Measurements from ENCODE around the gene PABPN1.

PABPN1 gene

GRCh38 chr14:23297096-23297495 lies 24.2 kb upstream of the PABPN1 start:
- no peak for DNase-seq (ENCODE audit: low spot score)
- Mint-ChIP-seq H3K9me3 (no peaks in the 10 kb centered on the region), H3K36me3 (ENCODE audit: low read depth) (peaks cover 24% of the 10 kb centered on the region), H3K27ac (no peak overlapping the region), H3K4me1 (ENCODE audit: low read depth) (peaks cover 22% of the 10 kb centered on the region), H3K4me3 (no peak overlapping the region), H3K27me3 (ENCODE audit: low read depth) (no peaks in the 10 kb centered on the region)

DNA sequence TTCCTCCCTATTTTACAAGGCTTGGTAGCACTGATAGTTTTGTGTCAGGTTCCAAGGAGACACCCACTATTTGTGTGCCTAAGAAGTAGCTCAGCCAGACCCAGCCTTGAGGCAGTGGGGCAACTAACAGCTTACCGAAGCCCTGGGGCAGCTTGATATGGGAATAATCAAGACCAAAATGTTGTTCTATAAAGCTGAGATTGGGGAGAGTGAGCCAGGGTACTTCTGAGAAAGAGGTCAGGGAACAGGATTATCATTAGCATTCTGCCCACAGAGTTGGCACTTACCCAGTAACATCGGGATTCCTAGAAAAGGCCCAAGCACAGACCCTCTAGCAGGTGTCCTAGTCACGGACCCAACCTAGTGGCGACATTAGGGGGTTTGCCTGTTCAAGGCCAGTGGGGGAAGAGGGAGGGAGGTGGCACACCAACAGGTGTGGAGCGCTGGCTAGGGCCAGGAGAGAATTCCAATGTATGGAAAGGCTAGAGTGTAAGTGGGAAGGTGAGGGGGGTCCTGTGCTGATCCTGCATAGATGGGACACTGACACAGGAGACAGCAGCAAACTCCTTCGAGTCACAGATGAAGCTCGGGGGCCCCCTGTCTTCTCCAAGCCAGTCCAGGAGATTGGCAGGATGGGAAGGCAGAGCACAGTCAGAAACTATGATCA lies 23.5 kb upstream of the PABPN1 start:
- Mint-ChIP-seq H3K9me3 (no peaks in the 10 kb centered on the region), H3K4me1 (ENCODE audit: low read depth) (peaks cover 25% of the 10 kb centered on the region), H3K27me3 (ENCODE audit: low read depth) (no peaks in the 10 kb centered on the region), H3K36me3 (ENCODE audit: low read depth) (peaks cover 24% of the 10 kb centered on the region), H3K27ac (no peak overlapping the region), H3K4me3 (no peak overlapping the region)
- no peak for DNase-seq (ENCODE audit: low spot score)

GRCh38 chr14:23299211-23299957 lies 21.9 kb upstream of the PABPN1 start:
- H3K4me1 Mint-ChIP-seq (ENCODE audit: low read depth): peaks cover 27% of the 10 kb centered on the region
- peak overlapping the region; percentile 57 for H3K4me3 Mint-ChIP-seq
- peaks cover 24% of the 10 kb centered on the region for H3K36me3 Mint-ChIP-seq (ENCODE audit: low read depth)
- H3K9me3 Mint-ChIP-seq: no peaks in the 10 kb centered on the region
- DNase-seq (ENCODE audit: low spot score): no peak
- peak overlapping the region; percentile 70 for H3K27ac Mint-ChIP-seq
- no peaks in the 10 kb centered on the region for H3K27me3 Mint-ChIP-seq (ENCODE audit: low read depth)

- Mint-ChIP-seq H3K27me3 (ENCODE audit: low read depth) (peaks cover 3% of the 10 kb centered on the region), H3K4me3 (peak overlapping the region; percentile 93), H3K36me3 (ENCODE audit: low read depth) (peaks cover 24% of the 10 kb centered on the region), H3K27ac (peak overlapping the region; percentile 96), H3K9me3 (no peaks in the 10 kb centered on the region), H3K4me1 (ENCODE audit: low read depth) (peaks cover 24% of the 10 kb centered on the region)
- no peak for DNase-seq (ENCODE audit: low spot score)
Observed at GRCh38 chr14:23299986-23300686, 21.1 kb upstream of the PABPN1 start.

DNA sequence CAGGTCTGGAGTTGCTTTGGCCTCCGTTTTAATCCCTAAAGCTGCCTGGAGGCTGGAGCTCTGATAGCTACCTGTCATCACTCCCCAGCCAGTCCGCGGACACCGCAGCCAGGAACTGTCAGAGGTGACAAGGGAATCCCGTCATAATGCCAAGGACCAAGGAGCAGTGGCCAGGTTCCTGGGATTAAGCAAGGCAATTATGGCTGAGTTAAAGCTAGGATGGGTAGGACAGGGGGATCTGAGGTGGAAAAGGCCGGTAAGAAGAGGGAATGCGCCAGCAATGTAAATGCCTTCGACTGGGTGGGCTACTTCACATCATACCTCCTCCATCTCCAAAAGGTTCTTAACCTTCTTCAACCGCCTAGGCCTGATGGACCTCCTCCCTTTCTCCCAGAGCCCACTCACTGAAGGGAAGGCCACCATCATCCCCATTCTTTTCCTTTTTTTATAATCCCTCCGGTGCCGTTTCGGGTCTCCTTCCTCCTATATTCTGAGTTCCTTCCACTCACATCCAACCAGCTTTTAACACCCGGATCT lies 20.5 kb upstream of the PABPN1 start:
- H3K9me3 Mint-ChIP-seq: no peaks in the 10 kb centered on the region
- H3K27me3 Mint-ChIP-seq (ENCODE audit: low read depth): peaks cover 3% of the 10 kb centered on the region
- peaks cover 23% of the 10 kb centered on the region for H3K4me1 Mint-ChIP-seq (ENCODE audit: low read depth)
- peaks cover 21% of the 10 kb centered on the region for H3K36me3 Mint-ChIP-seq (ENCODE audit: low read depth)
- peak overlapping the region; percentile 96 for H3K27ac Mint-ChIP-seq
- peak overlapping the region; percentile 93 for H3K4me3 Mint-ChIP-seq
- DNase-seq (ENCODE audit: low spot score): no peak

DNA sequence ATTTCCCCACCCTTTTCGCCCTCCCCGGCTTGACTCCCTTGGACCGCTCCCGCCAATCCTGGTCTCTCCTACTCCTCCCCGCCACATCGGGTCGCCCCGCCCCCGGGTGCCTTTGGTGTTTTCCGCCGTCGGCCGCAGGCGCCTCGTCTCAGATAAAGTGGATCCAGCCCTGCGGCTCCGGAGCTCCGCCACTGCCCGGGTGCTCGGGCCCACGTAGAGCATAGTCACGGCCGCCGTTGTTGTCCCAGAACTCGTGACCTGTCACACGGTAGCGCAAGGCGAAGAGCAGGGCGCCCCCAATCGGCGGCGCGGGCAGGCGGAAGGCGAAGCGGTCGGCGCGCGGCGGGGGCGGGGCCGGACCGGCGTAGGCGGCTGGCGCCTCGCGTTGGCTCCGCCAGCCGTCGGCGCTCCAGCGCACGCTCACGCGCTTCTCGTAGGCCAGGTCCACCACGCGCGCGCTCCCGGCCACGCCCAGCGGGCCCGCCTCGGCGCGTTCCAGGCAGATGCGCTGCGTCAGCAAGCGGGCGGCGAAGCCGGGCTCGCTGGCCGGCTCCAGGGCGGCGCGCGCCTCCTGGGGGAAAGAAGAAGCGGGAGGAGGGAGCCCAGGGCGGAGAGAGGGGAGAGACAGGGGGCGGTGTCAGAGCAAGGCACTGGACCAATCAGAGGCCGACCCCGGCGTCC lies 19.8 kb upstream of the PABPN1 start:
- peak; percentile 100 for DNase-seq (ENCODE audit: low spot score)
- peak overlapping the region; percentile 97 for H3K27ac Mint-ChIP-seq
- H3K4me1 Mint-ChIP-seq (ENCODE audit: low read depth): peaks cover 28% of the 10 kb centered on the region
- peaks cover 3% of the 10 kb centered on the region for H3K27me3 Mint-ChIP-seq (ENCODE audit: low read depth)
- peaks cover 21% of the 10 kb centered on the region for H3K36me3 Mint-ChIP-seq (ENCODE audit: low read depth)
- H3K9me3 Mint-ChIP-seq: no peaks in the 10 kb centered on the region
- H3K4me3 Mint-ChIP-seq: peak overlapping the region; percentile 93

DNA sequence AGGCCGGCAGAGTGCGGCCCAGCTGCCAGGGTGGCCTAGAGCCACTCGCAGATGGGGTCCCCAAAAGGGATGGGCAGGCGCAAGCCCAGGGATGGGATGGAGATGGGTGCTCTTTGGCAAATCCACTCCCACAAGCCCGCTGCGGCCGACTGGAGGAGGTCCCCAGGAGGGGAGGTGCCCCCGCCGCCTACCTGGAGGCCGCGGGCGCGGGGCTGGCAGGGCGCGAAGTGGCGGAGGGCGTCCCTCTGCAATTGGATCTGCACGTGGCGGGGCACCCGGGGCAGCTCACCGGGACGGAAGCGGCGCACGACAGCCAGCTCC lies 19.3 kb upstream of the PABPN1 start:
- Mint-ChIP-seq H3K36me3 (ENCODE audit: low read depth) (peaks cover 17% of the 10 kb centered on the region), H3K4me1 (ENCODE audit: low read depth) (peaks cover 28% of the 10 kb centered on the region), H3K4me3 (peak overlapping the region; percentile 92), H3K27ac (peak overlapping the region; percentile 97), H3K9me3 (no peaks in the 10 kb centered on the region), H3K27me3 (ENCODE audit: low read depth) (peaks cover 3% of the 10 kb centered on the region)
- DNase-seq (ENCODE audit: low spot score): no peak

- DNase-seq (ENCODE audit: low spot score): peak; percentile 85
Observed at GRCh38 chr14:23302290-23303225, 18.7 kb upstream of the PABPN1 start, which contains the start of gene PPP1R3E. Gene PPP1R3E, minus strand, starts transcription at chr14:23302859. Its CDS starts 283 bp downstream, at chr14:23302576.

DNA sequence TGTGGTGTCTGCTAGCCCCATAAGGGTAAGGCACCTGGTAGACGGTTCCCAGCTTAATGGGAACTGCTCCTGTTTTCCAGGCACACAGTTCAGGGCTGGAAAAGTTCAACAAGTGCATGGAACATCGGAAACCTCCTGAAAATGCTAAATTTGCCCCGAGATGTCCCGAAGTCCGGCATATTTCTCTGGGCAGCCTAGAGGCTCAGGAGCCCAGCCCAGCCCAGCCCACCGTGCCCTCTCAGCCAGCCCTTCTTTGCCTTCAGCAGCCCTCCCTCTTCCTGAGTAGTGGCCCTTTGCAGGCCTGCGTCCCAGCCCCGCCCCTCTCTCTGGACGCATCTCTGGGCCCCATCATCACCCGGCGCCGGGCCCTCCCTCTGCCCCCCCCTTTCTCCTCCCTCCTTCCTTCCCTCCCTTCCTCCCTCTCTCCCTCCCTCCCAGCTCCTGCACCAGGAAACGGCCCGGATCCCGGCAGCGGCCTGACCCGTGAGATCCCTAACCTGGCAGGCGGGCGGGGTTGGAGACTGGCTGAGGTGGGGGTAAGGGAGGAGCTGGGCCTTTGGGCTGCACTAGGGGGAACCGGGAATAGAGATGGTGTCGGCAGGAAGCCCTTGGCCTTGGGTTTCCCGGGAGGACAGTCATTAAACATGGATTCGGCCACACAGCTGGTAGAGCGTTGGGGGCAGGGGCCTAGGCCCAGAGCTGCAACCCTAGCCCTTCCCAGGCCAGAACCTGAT lies 14.7 kb upstream of the PABPN1 start, which contains the start of gene BCL2L2:
Gene BCL2L2, plus strand, starts transcription at position 422 of the 734 bp plus-strand sequence. CDS start 935 bp downstream, outside the sequence.
- peak; percentile 39 for DNase-seq (ENCODE audit: low spot score)
- no peaks in the 10 kb centered on the region for H3K9me3 Mint-ChIP-seq
- H3K4me3 Mint-ChIP-seq: peak within 1 kb of the TSS; percentile 77
- no peaks in the 10 kb centered on the region for H3K36me3 Mint-ChIP-seq (ENCODE audit: low read depth)
- H3K4me1 Mint-ChIP-seq (ENCODE audit: low read depth): peaks cover 26% of the 10 kb centered on the region
- peak within 1 kb of the TSS; percentile 81 for H3K27ac Mint-ChIP-seq
- H3K27me3 Mint-ChIP-seq (ENCODE audit: low read depth): peaks cover 6% of the 10 kb centered on the region

More at GRCh38 chr14:23302290-23303225, 18.7 kb upstream of the PABPN1 start, which contains the start of gene PPP1R3E:
- H3K36me3 Mint-ChIP-seq (ENCODE audit: low read depth): peaks cover 14% of the 10 kb centered on the region
- H3K27ac Mint-ChIP-seq: peak within 1 kb of the TSS; percentile 100
- H3K4me1 Mint-ChIP-seq (ENCODE audit: low read depth): peaks cover 33% of the 10 kb centered on the region
- H3K4me3 Mint-ChIP-seq: peak within 1 kb of the TSS; percentile 100
- H3K27me3 Mint-ChIP-seq (ENCODE audit: low read depth): peaks cover 6% of the 10 kb centered on the region
- H3K9me3 Mint-ChIP-seq: no peaks in the 10 kb centered on the region

GRCh38 chr14:23307146-23307530 lies 14.1 kb upstream of the PABPN1 start:
- Mint-ChIP-seq H3K4me3 (peak overlapping the region; percentile 77), H3K27me3 (ENCODE audit: low read depth) (peaks cover 6% of the 10 kb centered on the region), H3K4me1 (ENCODE audit: low read depth) (peaks cover 26% of the 10 kb centered on the region), H3K36me3 (ENCODE audit: low read depth) (no peaks in the 10 kb centered on the region), H3K9me3 (no peaks in the 10 kb centered on the region), H3K27ac (peak overlapping the region; percentile 81)
- DNase-seq (ENCODE audit: low spot score): no peak

DNA sequence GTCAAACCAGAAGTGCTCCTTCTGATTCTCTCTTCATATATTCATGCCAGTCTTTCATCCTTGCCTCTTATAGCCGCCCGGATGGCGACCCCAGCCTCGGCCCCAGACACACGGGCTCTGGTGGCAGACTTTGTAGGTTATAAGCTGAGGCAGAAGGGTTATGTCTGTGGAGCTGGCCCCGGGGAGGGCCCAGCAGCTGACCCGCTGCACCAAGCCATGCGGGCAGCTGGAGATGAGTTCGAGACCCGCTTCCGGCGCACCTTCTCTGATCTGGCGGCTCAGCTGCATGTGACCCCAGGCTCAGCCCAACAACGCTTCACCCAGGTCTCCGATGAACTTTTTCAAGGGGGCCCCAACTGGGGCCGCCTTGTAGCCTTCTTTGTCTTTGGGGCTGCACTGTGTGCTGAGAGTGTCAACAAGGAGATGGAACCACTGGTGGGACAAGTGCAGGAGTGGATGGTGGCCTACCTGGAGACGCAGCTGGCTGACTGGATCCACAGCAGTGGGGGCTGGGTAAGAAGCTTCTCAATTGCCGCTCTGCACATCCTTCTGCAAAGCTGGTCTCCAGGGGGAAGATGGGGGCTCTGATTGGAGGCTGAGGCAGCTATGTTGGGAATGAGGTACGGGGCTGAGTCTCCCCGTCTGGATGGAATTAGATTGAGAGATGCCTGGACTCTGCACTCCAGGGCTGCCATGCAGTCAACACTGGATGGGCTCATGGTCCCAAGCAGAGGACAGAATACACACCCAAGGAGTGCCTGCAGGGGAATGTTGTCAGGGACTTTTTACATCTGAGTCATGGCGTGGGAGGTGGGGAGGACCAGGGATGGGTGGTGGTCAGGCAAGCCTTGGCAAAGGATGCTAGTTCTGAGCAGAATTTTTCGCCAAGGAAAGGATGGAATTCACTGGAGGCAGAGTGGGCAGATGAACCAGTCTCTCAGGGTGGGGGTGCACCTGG lies 13.3 kb upstream of the PABPN1 start:
- peaks cover 8% of the 10 kb centered on the region for H3K27me3 Mint-ChIP-seq (ENCODE audit: low read depth)
- no peaks in the 10 kb centered on the region for H3K9me3 Mint-ChIP-seq
- H3K4me3 Mint-ChIP-seq: peak overlapping the region; percentile 77
- DNase-seq (ENCODE audit: low spot score): no peak
- peaks cover 21% of the 10 kb centered on the region for H3K4me1 Mint-ChIP-seq (ENCODE audit: low read depth)
- H3K36me3 Mint-ChIP-seq (ENCODE audit: low read depth): no peaks in the 10 kb centered on the region
- H3K27ac Mint-ChIP-seq: peak overlapping the region; percentile 81
